H1 (cell line): ENCODE measurements around the gene OR2T4. TPM values are rescaled to one million over a fixed set of nuclear protein-coding genes. Genes with fewer than 3 reads are reported as not detected.

Experiments used
- CTCF ChIA-PET: fragments of 300-600 bp; sonication (Branson Sonifier 250); formaldehyde crosslinking; loops from one replicate; lab custom pipeline; 2021; ENCODE audit not compliant: partially characterized antibody; lab: Charles Lee
- POLR2A ChIA-PET: fragments of 300-600 bp; sonication (Branson Sonifier 250); formaldehyde crosslinking; loops from one replicate; lab custom pipeline; 2021; ENCODE audit warnings: inconsistent platforms; ENCODE audit not compliant: partially characterized antibody; lab: Charles Lee
- DNase-seq, 2 experiments: peaks; one replicate each; pipeline versions ENCODE4 v3.0.0 to v3.0.0-alpha.2; 2010 to 2022; ENCODE audit warnings: low spot score in 2 of 2, low read depth in 1 of 2, mixed read lengths in 1 of 2
- FAIRE-seq: peaks from 2 replicates; lab custom pipeline; 2011; peaks lifted over from hg19 to GRCh38; lab: Jason Lieb, UNC
- H2AFZ ChIP-seq: 2 replicates; pipeline ENCODE4 v1.8.1; 2012; ENCODE audit warnings: low read length, inconsistent platforms
- H2AK5ac ChIP-seq: 2 replicates; pipeline ENCODE4 v1.6.1; 2013; ENCODE audit warnings: low read depth, low read length
- H2BK120ac ChIP-seq: replicated peaks from 2 replicates; pipeline ENCODE3; 2013; ENCODE audit warnings: low read depth, low read length, inconsistent platforms
- H2BK12ac ChIP-seq: 2 replicates; pipeline ENCODE4 v1.6.1; 2013; ENCODE audit warnings: low read depth, low read length
- H2BK15ac ChIP-seq: 2 replicates; pipeline ENCODE4 v1.6.1; 2013; ENCODE audit warnings: low read length
- H2BK20ac ChIP-seq: 2 replicates; pipeline ENCODE4 v1.6.1; 2013; ENCODE audit warnings: low read length
- H2BK5ac ChIP-seq: 2 replicates; pipeline ENCODE4 v1.6.1; 2013; ENCODE audit warnings: low read depth, low read length
- H3K14ac ChIP-seq: 2 replicates; pipeline ENCODE4 v1.6.1; 2013; ENCODE audit warnings: inconsistent platforms; ENCODE audit not compliant: insufficient read length
- H3K18ac ChIP-seq: 2 replicates; pipeline ENCODE4 v1.6.1; 2013; ENCODE audit warnings: low read length; ENCODE audit errors: extremely low read depth
- H3K23ac ChIP-seq: 2 replicates; pipeline ENCODE4 v1.6.1; 2013; ENCODE audit warnings: inconsistent platforms; ENCODE audit not compliant: insufficient read length
- H3K23me2 ChIP-seq: 2 replicates; pipeline ENCODE4 v1.6.1; 2013; ENCODE audit warnings: low read depth, low read length
- H3K27ac ChIP-seq: 2 replicates; pipeline ENCODE4 v1.6.1; 2011; ENCODE audit warnings: low read depth, low read length, inconsistent platforms
- H3K27me3 ChIP-seq, 4 experiments: replicated peaks in 1 of 4; 1 replicate in 1 of 4; 2 replicates in 3 of 4; pipeline versions ENCODE4 v1.6.1 to v1.8.1; 2011 to 2013; ENCODE audit warnings: low read length in 3 of 4, mild to moderate bottlenecking in 3 of 4, inconsistent platforms in 2 of 4, mixed read lengths in 2 of 4, moderate library complexity in 1 of 4; ENCODE audit not compliant: control insufficient read depth in 3 of 4, insufficient read depth in 3 of 4; ENCODE audit errors: extremely low read depth in 1 of 4
- H3K36me3 ChIP-seq, 4 experiments: 2 replicates each; pipeline versions ENCODE4 v1.6.1 to v1.8.1; 2011 to 2013; ENCODE audit warnings: mild to moderate bottlenecking in 4 of 4, low read length in 3 of 4, moderate library complexity in 2 of 4, control low read depth in 1 of 4, inconsistent platforms in 1 of 4; ENCODE audit not compliant: insufficient read depth in 4 of 4, control insufficient read depth in 2 of 4
- H3K4ac ChIP-seq: replicated peaks from 2 replicates; pipeline ENCODE3; 2013; ENCODE audit warnings: low read length, low read depth, mixed read lengths, inconsistent platforms; ENCODE audit not compliant: insufficient read length
- H3K4me1 ChIP-seq, 4 experiments: replicated peaks in 1 of 4; 1 replicate in 1 of 4; 2 replicates in 3 of 4; pipeline versions ENCODE4 v1.6.1 to v1.8.1; 2011 to 2013; ENCODE audit warnings: low read length in 3 of 4, inconsistent platforms in 2 of 4, mixed read lengths in 1 of 4; ENCODE audit not compliant: insufficient read depth in 4 of 4, control insufficient read depth in 3 of 4
- H3K4me2 ChIP-seq, 2 experiments: 2 replicates each; pipeline versions ENCODE4 v1.6.1 to v1.8.1; 2011 to 2013; ENCODE audit warnings: low read depth in 2 of 2, low read length in 2 of 2, control low read depth in 1 of 2, inconsistent platforms in 1 of 2, mild to moderate bottlenecking in 1 of 2; ENCODE audit not compliant: insufficient read depth in 1 of 2
- H3K4me3 ChIP-seq, 4 experiments: fragments of 200-600, 300-600 bp in 1 of 4; sonication (generic), shearing (Covaris generic), sonication (Bioruptor Twin) in 1 of 4; 2 replicates each; pipeline versions ENCODE4 v1.5.1 to v1.8.1; 2011 to 2016; ENCODE audit warnings: low read length in 4 of 4, low read depth in 3 of 4, control low read depth in 2 of 4, inconsistent platforms in 2 of 4, mild to moderate bottlenecking in 2 of 4, mixed read lengths in 1 of 4, moderate library complexity in 1 of 4; ENCODE audit not compliant: insufficient read depth in 2 of 4; ENCODE audit errors: extremely low read depth in 1 of 4
- H3K56ac ChIP-seq: replicated peaks from 2 replicates; pipeline ENCODE3; 2013; ENCODE audit warnings: low read depth, mild to moderate bottlenecking, mixed read lengths, low read length, inconsistent platforms; ENCODE audit not compliant: insufficient read length
- H3K79me1 ChIP-seq: 2 replicates; pipeline ENCODE4 v1.6.1; 2013; ENCODE audit warnings: low read depth, low read length, control low read depth
- H3K79me2 ChIP-seq, 2 experiments: 2 replicates each; pipeline versions ENCODE4 v1.6.1 to v1.8.1; 2012 to 2013; ENCODE audit warnings: low read length in 2 of 2, mild to moderate bottlenecking in 2 of 2, inconsistent platforms in 1 of 2; ENCODE audit not compliant: insufficient read depth in 2 of 2, control insufficient read depth in 1 of 2
- H3K9ac ChIP-seq, 4 experiments: replicated peaks in 1 of 4; 1 replicate in 1 of 4; 2 replicates in 3 of 4; pipeline versions ENCODE4 v1.6.1 to v1.8.1; 2011 to 2013; ENCODE audit warnings: low read depth in 3 of 4, low read length in 3 of 4, control low read depth in 2 of 4, mild to moderate bottlenecking in 2 of 4, moderate library complexity in 2 of 4, inconsistent platforms in 1 of 4; ENCODE audit errors: extremely low read depth in 1 of 4
- H3K9me3 ChIP-seq, 2 experiments: 2 replicates each; pipeline versions ENCODE4 v1.6.1 to v1.8.1; 2012 to 2013; ENCODE audit warnings: mild to moderate bottlenecking in 2 of 2, moderate library complexity in 2 of 2, control low read depth in 1 of 2, inconsistent platforms in 1 of 2, low read depth in 1 of 2, low read length in 1 of 2, mixed read lengths in 1 of 2; ENCODE audit not compliant: insufficient read depth in 2 of 2
- H4K20me1 ChIP-seq, 2 experiments: replicated peaks in 1 of 2; 2 replicates each; pipeline versions ENCODE3 to v1.8.1; 2011 to 2013; ENCODE audit warnings: inconsistent platforms in 2 of 2, low read length in 2 of 2, mild to moderate bottlenecking in 1 of 2; ENCODE audit not compliant: insufficient read depth in 2 of 2, control insufficient read depth in 1 of 2
- H4K5ac ChIP-seq: 2 replicates; pipeline ENCODE4 v1.6.1; 2013; ENCODE audit warnings: low read length, low read depth, mixed read lengths, inconsistent platforms; ENCODE audit not compliant: insufficient read length
- H4K8ac ChIP-seq: 2 replicates; pipeline ENCODE4 v1.8.0; 2013; ENCODE audit warnings: mild to moderate bottlenecking, moderate library complexity, low read length, inconsistent platforms; ENCODE audit not compliant: insufficient read depth; ENCODE audit errors: extremely low read depth
- H4K91ac ChIP-seq: replicated peaks from 2 replicates; pipeline ENCODE3; 2013; ENCODE audit warnings: low read length, mixed read lengths, inconsistent platforms; ENCODE audit not compliant: insufficient read length
- CEBPB ChIP-seq: IDR thresholded peaks from 2 replicates; pipeline ENCODE4 v1.6.1; 2012; ENCODE audit warnings: low read depth, low read length
- HDAC6 ChIP-seq: IDR thresholded peaks from one replicate; pipeline ENCODE4 v1.7.1; 2012; ENCODE audit warnings: low read depth, mild to moderate bottlenecking, inconsistent platforms, low read length, moderate library complexity
- NANOG ChIP-seq: IDR thresholded peaks from 2 replicates; pipeline ENCODE4 v1.6.1; 2011; ENCODE audit warnings: low read length, low read depth, mild to moderate bottlenecking, inconsistent platforms; ENCODE audit not compliant: insufficient read depth, poor library complexity, severe bottlenecking
- SIRT6 ChIP-seq: IDR thresholded peaks from one replicate; pipeline ENCODE4 v1.7.1; 2012; ENCODE audit warnings: low read length, inconsistent platforms
- WGBS, 2 experiments: shearing (Covaris generic) in 1 of 2; methylation state at CpG; one replicate each; pipeline versions ENCODE4 v1.1.6 to v1.1.7; 2013 to 2015; ENCODE audit warnings: low lambda C conversion rate in 2 of 2, mixed read lengths in 2 of 2, inconsistent platforms in 1 of 2, low coverage in 1 of 2, missing lambda C conversion rate in 1 of 2; ENCODE audit not compliant: insufficient replicate concordance in 2 of 2, insufficient coverage in 1 of 2, insufficient read length in 1 of 2; ENCODE audit errors: extremely low coverage in 1 of 2, missing lambda C conversion rate in 1 of 2; 5-methylcytosine and 5-hydroxymethylcytosine counted together
- polyA plus RNA-seq, 7 experiments: library from polyadenylated mRNA; depleted of rRNA in 3 of 7; stranded (reverse) in 5 of 7; unstranded in 2 of 7; fragments of >200 nt in 5 of 7; fragments of 200-250 nt in 2 of 7; gene quantifications; 1 replicate in 5 of 7; 2 replicates in 1 of 7; 4 replicates in 1 of 7; pipeline versions ENCODE4 v1.2.1 to v1.2.3, GENCODE V29; 2011 to 2013; ENCODE audit warnings: missing spikeins in 2 of 7, mixed read lengths in 2 of 7
- total RNA-seq: library from RNA; stranded (reverse); fragmentation: NEBNext Ultra II Directional; extraction: Animal tissue kit (Norgen Biotek cat#: 25700); gene quantifications from 2 replicates; pipeline ENCODE4 v1.2.1, GENCODE V29; 2021

The OR2T4 gene
- total and polyA plus RNA-seq, 2 of the 8 experiments (the other 6 are each of a cell fraction or from before 2014, with no cell fraction given), result not detected

GRCh38 chr1:248380854-248381253 lies 19.4 kb downstream of the OR2T4 start:
- CTCF ChIA-PET, result no interaction called here
- Histone ChIP-seq H3K23ac (no peak overlapping the region), H3K23me2 (no peaks in the 10 kb centered on the region), H3K4me1 (no peaks in the 10 kb centered on the region), H3K4me3 (no peak overlapping the region), H3K56ac (no peak overlapping the region), H2BK15ac (no peak overlapping the region), H3K14ac (no peak overlapping the region), H3K4me2 (no peak overlapping the region), H2BK20ac (no peak overlapping the region), H3K9me3 (peaks cover 36 to 46% of the 10 kb centered on the region in 2 experiments), H3K27ac (no peak overlapping the region), H2AFZ (no peak overlapping the region), H4K8ac (no peak overlapping the region), H3K4ac (no peak overlapping the region), H3K18ac (no peak overlapping the region), H3K79me1 (no peaks in the 10 kb centered on the region), H4K91ac (no peak overlapping the region), H2AK5ac (no peak overlapping the region), H4K20me1 (no peaks in the 10 kb centered on the region), H3K79me2 (no peaks in the 10 kb centered on the region), H2BK12ac (no peak overlapping the region), H2BK5ac (no peak overlapping the region), H4K5ac (no peak overlapping the region), H2BK120ac (no peak overlapping the region), H3K27me3 (no peaks in the 10 kb centered on the region), H3K36me3 (no peaks in the 10 kb centered on the region; a peak in 1 of 8 replicates), H3K9ac (no peak overlapping the region)
- POLR2A ChIA-PET, result no interaction called here
- FAIRE-seq, result no peak
- 84% methylated on average over 3 of the region's 3 CpGs; no CpG with 5 or more reads in 1 of the 2 experiments for WGBS, 2 experiments
- DNase-seq, result no peak
- TF ChIP-seq CEBPB (no peak), SIRT6 (no peak), NANOG (no peak), HDAC6 (no peak)
